VCaP (cell line): Measurements from ENCODE around the gene EFCAB12.

ENCODE experiments used
- H3K27ac ChIP-seq: fragments of 450-650 bp; 2 replicates; pipeline ENCODE4 v1.5.1; 2017
- CTCF ChIP-seq: fragments of 450-650 bp; conservative IDR thresholded peaks from 2 replicates; pipeline ENCODE4 v1.5.1; 2017; ENCODE audit warnings: mild to moderate bottlenecking, moderate library complexity

Gene EFCAB12

GRCh38 chr3:129428376-129429079, at the start of gene EFCAB12:
EFCAB12 (minus strand) TSS chr3:129428636; CDS start chr3:129428488, 148 bp downstream.
- no peak for TF ChIP-seq CTCF
- H3K27ac ChIP-seq = peak within 1 kb of the TSS; percentile 65

- H3K27ac ChIP-seq = no peak overlapping the region
- no peak for TF ChIP-seq CTCF
Measured at GRCh38 chr3:129476586-129476985, 48.1 kb upstream of the EFCAB12 start.

GRCh38 chr3:129475863-129476262, 47.4 kb upstream of the EFCAB12 start:
- no peak overlapping the region for H3K27ac ChIP-seq
- no peak for TF ChIP-seq CTCF

- TF ChIP-seq CTCF = no peak
- H3K27ac ChIP-seq = no peak overlapping the region
Measured at GRCh38 chr3:129474984-129475804, 46.8 kb upstream of the EFCAB12 start.

- TF ChIP-seq CTCF = no peak
- no peak overlapping the region for H3K27ac ChIP-seq
Measured at GRCh38 chr3:129473769-129474152, 45.3 kb upstream of the EFCAB12 start.

GRCh38 chr3:129473067-129473768, 44.8 kb upstream of the EFCAB12 start:
- no peak overlapping the region for H3K27ac ChIP-seq
- TF ChIP-seq CTCF = no peak

GRCh38 chr3:129470861-129471260, 42.4 kb upstream of the EFCAB12 start:
- no peak for TF ChIP-seq CTCF
- H3K27ac ChIP-seq = no peak overlapping the region
